AG09309 (cell line): Measurements from ENCODE around the gene PEX13.
"Not testable (repeated sequence)": the region's sequence is repeated elsewhere in the genome, so short reads cannot be mapped to it uniquely, and the experiment has no call there.

ENCODE experiments used
- DNase-seq: peaks from one replicate; pipeline ENCODE4 v3.0.0-alpha.2; 2010; ENCODE audit warnings: low read depth
- H3K4me3 ChIP-seq: 2 replicates; pipeline ENCODE4 v1.5.1; 2011; ENCODE audit warnings: mild to moderate bottlenecking, low read depth, low read length, moderate library complexity; ENCODE audit not compliant: control insufficient read depth
- TF ChIP-seq, protein P1 (sequence below): IDR thresholded peaks from 2 replicates; pipeline ENCODE4 v1.5.1; 2011; ENCODE audit warnings: mild to moderate bottlenecking, low read depth, low read length, inconsistent platforms; ENCODE audit not compliant: insufficient read depth, control insufficient read depth; ENCODE audit errors: missing control alignments

PEX13 gene

DNA sequence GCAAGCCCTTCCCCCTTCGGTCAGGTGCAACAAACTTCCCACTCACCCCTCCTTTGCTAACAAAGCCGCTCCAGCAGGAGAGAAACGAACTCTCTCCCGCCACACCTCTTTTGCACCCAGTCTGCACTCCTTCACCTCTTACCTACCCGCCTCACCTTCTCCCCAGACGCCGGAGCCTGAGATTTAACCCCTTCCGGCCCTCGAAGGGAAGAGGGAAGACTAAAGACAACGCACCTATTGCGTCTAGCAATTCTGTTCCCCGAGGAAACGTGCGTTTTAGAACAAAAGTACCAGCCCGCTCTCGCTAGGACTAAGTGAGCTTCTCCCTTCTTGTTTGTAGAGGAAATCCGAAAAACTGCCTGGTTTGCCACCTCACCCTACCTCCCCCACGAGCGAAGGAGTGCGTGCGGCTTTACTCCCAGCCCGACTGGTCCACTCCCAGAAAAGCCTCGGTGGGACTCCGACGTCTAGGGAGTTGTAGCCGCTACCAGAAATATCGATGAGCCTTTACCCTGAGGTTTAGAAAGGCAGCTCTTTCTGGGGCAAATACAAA lies 441 bp upstream of the PEX13 start:
- no peak for DNase-seq
- TF ChIP-seq, protein P1, sequence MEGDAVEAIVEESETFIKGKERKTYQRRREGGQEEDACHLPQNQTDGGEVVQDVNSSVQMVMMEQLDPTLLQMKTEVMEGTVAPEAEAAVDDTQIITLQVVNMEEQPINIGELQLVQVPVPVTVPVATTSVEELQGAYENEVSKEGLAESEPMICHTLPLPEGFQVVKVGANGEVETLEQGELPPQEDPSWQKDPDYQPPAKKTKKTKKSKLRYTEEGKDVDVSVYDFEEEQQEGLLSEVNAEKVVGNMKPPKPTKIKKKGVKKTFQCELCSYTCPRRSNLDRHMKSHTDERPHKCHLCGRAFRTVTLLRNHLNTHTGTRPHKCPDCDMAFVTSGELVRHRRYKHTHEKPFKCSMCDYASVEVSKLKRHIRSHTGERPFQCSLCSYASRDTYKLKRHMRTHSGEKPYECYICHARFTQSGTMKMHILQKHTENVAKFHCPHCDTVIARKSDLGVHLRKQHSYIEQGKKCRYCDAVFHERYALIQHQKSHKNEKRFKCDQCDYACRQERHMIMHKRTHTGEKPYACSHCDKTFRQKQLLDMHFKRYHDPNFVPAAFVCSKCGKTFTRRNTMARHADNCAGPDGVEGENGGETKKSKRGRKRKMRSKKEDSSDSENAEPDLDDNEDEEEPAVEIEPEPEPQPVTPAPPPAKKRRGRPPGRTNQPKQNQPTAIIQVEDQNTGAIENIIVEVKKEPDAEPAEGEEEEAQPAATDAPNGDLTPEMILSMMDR, result no peak
- peak overlapping the region; percentile 94 for H3K4me3 ChIP-seq

DNA sequence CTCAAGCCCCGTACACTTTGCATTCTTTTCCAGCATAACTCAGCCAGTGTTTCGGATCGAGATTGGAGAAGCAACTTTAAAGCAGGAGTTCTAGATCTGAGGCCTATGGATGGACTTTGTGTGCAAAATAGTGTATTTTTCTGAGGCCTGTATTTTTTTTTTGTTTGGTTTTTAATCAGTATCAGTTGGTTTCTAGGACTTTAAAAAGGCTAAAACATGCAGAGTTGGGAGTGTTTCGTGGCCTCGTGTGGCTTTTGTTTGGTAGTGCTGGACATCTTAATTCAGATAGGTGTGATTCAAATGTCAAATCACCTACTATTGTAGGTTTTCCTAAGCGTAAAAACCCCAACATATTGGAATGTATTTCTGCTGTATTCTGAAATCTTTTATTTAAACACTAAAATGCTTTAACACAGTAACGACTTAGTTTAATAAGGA lies 817 bp downstream of the PEX13 start:
- peak overlapping the region; percentile 94 for H3K4me3 ChIP-seq
- DNase-seq, result no peak
- TF ChIP-seq, protein P1, result no peak

DNA sequence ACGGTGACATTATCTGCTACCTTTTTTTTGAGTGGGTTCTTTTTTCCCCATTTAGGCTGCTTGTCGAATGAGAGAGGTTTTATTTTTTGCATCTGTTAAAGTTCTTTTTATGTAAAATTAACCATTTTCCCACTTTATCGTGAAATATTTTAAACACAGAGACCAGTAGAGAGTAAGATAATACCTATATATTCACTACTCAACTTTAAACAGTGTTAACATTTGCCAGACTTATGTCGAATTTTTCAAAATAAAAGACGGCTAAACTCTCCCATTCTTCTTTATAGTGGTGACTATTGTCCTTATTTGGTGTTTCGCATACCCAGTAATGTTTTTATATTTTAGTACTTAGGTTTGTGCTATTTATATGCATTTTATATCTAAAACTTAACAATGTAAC lies 1.3 kb downstream of the PEX13 start:
- peak overlapping the region; percentile 94 for H3K4me3 ChIP-seq
- DNase-seq, result no peak
- TF ChIP-seq, protein P1, result no peak

DNA sequence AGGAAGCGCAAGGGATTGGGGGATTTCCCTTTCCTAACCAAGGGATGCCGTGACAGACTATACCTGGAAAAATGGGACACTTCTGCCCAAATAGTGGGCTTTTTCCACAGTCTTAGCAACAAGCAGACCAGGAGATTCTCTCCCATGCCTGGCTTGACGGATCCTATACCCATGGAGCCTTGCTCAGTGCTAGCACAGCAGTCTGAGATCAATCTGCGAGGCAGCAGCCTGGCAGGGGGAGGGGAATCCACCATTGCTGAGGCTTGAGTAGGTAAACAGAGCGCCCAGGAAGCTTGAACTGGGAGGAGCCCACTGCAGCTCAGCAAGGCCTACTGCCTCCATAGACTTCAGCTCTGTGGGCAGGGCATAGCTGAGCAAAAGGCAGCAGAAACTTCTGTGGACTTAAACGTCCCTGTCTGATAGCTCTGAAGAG lies 3.7 kb downstream of the PEX13 start:
- DNase-seq, result no peak
- H3K4me3 ChIP-seq, result no peak overlapping the region
- TF ChIP-seq, protein P1, result no peak

DNA sequence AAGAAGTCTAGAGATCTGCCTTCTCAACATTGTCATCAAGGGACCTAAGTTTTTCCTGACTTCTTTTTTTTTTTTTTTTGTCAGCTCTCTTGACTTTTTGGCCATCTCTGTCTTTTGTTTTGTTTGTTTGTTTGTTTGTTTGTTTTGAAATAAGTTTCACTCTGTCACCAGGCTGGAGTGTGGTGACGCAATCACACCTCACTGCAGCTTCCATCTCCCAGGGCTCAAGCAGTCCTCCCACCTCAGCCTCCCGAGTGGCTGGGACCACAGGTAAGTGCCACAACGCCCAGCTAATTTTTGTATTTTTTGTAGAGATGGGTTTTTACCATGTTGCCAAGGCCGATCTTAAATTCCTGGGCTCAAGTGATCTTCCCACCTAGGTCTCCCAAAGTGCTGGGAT lies 6.2 kb downstream of the PEX13 start:
- DNase-seq, result no peak
- TF ChIP-seq, protein P1, result no peak
- no peak overlapping the region for H3K4me3 ChIP-seq

DNA sequence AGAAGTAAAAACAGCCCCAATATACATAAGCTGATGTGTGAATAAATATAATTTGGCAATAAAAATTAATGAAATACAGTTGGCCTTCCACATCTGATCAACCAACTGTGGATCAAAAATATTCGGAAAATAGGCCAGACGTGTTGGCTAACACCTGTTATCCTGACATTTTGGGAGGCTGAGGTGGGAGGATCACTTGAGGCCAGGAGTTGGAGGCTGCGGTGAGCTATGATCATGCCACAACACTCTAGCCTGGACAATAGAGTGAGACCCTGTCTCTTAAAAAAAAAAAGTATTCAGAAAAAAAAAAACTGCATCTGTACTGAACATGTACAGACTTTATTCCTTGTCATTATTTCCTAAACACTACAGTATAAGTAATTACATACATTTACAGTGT lies 12.0 kb downstream of the PEX13 start:
- TF ChIP-seq, protein P1, result no peak
- no peak overlapping the region for H3K4me3 ChIP-seq
- DNase-seq, result no peak

DNA sequence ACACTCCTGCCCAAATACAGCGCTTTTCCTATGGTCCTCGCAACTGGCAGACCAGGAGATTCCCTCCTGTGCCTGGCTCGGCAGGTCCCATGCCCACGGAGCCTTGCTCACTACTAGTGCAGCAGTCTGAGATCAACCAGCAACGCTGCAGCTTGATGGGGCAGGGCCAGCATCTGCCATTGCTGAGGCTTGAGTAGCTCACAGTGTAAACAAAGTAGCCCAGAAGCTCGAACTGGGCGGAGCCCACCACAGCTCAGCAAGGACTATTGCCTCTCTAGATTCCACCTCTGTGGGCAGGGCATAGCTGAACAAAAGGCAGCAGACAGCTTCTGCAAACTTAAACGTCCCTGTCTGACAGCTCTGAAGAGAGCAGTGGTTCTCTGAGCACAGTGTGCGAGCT lies 17.1 kb downstream of the PEX13 start:
- H3K4me3 ChIP-seq, DNase-seq: not testable (repeated sequence)

DNA sequence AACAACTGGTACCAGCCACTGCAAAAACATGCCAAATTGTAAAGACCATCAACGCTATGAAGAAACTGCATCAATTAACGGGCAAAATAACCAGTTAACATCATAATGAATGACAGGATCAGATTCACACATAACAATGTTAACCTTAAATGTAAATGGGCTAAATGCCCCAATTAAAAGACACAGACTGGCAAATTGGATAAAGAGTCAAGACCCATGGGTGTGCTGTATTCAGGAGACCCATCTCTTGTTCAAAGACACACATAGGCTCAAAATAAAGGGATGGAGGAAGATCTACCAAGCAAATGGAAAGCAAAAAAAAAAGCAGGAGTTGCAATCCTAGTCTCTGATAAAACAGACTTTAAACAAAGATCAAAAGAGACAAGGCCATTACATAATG lies 19.1 kb downstream of the PEX13 start:
- not testable (repeated sequence) for DNase-seq, H3K4me3 ChIP-seq
